ENCODE data around the gene KIAA0513.
"Not testable (repeated sequence)": the region's sequence is repeated elsewhere in the genome, so short reads cannot be mapped to it uniquely, and the experiment has no call there.

Gene KIAA0513

DNA sequence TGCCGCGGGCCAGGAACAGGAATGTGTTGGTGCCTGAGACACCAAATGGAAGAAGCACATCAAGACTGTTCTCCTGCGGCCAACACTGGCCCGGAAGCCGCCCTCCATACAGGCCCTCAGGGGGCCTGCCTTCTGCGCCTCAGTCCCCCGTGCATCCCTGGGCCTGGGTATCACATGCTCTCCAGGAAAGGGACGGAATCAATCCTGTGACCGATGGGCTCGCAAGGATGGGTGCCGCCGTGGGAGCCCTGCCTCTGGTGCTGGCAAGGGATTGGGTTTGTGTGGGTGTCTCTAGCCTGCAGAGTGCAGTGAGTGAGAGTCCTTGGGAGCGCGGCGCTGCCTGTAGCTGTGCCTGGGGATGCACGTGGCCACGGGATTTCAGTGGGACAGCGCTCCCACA lies 65.3 kb downstream of the KIAA0513 start:
- DNase-seq, result no peak

DNA sequence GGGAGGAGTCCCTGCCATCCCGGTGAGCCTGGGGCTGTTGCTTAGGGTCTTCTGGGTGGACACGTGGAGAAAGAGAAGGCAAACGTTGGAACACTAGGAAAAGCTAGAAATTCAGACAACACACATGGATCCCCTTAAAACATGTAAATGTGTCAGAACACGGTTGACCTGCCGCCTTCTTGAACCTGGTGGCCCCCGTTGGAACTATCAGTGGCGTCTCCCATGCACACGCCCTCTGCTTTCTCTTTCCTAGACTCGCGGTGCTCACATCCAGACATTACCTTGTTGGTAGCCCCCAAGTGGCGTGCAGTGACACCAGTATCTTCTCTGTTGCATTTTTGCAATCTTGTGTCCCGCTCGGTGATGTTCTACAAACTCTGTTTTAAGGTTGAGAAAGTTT lies 66.1 kb downstream of the KIAA0513 start:
- no peak for DNase-seq

DNA sequence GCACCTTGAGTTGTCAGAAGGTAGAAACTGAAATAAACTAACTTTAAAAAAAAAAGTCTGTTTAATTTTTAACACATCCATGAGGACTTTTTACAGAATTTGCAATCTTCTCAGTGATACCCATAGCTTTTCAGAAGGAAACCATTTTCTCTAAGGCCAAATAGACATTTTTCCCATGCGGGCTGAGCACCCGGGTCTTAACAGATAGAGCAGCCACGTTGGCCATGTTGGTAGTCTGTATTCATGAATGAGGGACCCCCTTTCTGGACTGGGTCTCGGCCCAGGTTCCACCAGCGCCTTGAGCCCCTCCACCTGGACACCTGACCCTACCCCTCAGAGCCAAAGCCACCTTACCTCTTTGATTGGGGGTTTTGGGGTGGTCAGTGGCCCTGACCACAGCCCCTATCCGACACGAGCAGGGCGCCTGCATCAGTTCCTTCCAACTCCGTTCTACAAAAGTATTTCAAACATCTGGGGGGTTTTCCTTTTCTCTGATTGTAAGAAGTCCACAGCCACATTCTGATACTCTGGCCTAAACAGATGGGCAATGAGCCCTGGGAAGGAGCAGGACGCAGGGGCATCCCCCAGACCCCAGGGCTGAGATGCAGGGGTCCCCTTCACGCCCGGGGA lies 66.7 kb downstream of the KIAA0513 start:
- no peak for DNase-seq

DNA sequence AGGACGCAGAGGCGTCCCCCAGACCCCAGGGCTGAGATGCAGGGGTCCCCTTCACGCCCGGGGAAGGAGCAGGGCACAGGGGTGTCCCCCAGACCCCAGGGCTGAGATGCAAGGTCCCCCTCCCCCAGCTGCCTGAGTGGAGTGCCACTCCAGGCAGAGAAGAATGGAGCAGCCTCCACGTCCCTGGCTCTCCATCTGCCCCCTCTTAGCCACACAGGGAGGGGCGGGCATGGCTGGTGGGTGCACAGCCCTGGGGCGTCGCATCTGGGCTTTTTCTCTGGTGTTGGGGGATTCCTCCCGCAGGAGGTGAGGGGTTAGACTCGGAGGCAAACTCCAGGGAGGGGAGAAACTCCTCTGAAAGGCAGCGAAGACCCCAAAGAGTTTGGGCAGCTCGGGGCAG lies 67.2 kb downstream of the KIAA0513 start:
- DNase-seq, result no peak

DNA sequence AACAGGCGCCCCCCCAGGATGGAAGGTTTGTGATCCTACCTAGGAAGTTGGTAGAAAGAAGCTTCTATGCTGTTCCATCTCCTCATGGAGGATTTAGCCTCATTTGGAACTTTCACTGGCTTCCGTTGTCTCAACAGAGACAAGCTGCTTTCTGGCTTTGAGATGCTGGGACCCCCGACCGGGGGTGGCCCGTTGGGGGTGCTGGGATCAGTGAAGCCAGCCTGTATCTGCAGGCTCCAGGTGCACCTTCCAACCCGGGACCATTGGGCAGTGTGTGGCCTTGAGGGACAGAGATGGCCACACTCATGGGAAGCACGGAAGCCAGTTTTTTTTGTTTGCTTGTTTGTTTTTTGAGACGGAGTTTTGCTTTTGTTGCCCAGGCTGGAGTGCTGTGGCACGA lies 69.3 kb downstream of the KIAA0513 start:
- no peak for DNase-seq

DNA sequence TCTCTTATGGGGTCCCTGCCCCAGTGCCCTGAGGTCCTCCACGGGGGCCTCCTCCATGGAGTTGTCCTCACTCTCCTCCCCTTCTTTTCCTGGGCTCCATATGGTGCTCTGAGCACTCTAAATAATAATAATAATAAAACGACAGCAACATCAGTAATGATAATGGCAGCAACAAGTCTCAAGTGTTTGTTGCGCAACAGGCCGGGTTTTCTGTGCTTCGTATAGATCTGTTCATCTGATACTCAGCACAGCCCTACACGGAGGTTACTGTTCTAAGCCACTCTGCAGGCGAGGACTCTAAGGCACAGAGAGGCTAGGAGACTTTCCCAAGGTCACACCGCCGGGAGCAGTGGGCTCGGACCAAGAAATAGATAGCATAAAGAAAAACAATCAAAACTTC lies 71.0 kb downstream of the KIAA0513 start:
- no peak for DNase-seq

DNA sequence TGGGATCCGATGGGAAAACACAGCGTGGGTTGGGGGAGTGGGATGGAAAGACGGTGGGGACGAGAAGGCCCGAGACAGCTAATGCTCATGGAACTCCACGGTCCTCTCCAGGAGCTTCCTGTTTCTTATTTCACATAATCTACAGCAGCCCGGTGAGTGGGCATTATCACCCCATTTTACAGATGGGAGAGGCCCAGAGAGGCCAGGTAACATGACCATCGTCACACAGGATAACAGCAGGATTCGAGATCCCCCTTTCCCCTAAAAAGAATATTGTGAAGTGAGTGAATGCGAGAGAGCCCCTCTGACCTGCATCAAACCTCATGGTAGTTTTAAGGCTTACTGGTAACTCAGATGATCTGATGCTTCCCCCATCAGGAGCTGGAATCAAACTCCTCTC lies 72.7 kb downstream of the KIAA0513 start:
- DNase-seq, result no peak

DNA sequence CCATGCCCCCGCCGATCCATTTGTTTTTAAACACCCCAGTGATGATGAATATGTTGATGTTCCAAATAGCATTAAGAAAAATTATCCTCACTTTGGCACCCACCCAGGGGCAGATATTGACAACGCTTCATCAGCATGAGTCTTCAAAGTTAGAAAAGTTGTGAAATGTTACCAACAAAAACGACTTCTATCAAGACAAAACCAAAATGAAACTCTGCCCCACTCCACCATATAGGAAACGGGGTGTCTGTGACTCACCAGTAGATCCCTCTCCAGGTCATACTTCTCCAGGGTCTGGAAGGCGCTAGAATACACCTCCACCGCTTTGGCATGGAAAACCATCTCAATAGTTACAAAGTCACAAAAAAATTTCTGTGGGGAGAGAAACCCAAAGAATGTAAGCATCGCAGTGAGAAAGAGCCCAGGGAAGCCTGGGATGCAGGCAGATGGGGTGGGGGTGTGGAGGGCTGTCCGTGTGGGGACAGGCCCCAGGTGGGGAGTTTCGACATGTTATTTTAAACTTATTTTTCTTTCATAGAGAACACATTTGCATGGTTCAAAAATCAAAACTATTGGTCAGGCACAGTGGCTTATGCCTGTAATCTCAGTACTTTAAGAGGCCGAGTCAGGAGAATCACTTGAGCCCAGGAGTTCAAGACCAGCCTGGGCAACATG lies 74.5 kb downstream of the KIAA0513 start:
- no peak for DNase-seq

DNA sequence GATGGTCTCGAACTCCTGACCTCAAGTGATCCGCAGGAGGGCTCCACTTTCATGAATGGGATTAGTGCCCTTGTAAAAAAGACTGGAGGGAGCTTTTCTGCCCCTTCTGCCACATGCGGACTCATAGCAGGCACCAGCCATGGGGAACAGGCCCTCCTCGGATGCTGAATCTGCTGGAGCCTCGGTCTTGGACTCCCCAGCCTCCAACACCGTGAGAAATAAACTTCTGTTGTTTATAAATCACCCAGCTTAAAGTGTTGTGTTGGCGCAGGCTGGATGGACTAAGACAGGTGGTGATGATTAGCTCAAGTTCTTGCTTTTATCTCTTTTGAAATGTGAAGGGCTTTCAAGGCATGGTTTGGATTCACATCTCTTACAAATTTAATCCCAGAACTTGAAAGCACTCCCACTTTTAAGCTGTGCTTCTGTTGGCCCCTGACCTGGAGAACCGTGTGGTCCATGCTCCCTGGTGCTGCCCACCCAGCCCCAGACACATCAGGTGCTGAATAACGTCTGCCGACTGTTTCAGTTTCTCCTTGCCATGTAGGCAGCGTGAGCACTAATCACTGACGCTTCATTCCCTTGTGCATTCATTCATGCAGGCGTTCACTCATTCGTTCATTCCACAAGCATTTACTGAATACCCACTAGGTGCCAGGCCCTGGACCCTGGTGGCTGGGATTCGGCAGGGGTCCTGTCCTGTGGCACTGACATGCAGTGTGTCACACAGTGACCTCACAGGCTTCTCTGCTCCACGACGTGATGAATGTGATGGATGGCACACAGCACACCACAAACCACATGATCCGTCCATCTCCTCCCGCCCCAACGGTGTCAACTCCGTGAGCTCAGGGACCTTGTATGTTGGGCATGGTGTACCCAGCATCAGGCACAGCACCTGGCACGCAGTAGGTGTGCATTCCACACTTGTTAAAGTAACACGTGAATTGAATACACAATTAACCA lies 75.8 kb downstream of the KIAA0513 start:
- no peak for DNase-seq

DNA sequence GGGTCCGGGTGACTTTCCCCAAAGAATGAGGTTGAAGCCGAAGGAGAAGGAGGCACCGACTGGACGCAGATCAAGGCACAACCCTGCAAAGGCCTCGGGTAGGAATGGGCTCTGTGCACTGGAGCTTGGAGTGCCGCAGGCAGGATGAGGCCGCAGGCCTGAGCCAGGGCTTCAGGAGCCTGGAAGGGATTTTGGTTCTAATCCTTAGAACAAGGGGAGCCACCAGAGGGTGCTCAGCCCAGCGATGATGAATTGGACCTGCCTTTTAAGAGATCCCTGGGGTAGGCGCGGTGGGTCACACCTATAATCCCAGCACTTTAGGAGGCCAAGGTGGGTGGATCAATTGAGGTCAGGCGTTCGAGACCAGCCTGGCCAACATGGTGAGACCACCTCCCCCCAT lies 76.6 kb downstream of the KIAA0513 start:
- DNase-seq, result no peak

DNA sequence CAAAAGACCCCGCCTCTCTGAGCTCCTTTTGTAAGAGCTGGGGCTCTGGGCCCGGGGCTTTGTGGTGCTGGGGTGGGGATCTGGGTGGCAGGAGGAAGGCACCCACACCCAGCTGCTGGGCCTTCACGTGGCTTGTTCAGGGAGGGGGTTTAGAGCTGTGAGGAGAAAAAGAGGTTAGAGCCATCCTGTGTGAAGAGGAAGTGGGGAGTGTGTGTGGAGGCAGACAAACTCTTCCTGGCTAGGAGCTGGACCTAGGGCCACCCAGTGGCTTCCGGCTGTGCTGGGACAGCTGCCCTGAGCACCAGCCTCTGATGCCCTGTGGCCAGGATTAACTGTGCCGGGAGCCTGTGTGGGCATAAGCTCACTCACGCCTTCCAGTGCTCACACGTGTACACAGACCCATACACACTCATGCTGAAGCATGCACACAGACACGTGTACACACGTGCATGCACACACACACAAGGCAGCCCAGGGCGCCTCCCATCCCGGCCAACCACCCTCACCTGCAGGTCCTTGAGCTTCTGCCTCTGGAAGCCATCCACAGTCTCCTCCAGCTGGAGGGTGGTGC lies 77.3 kb downstream of the KIAA0513 start:
- no peak for DNase-seq

DNA sequence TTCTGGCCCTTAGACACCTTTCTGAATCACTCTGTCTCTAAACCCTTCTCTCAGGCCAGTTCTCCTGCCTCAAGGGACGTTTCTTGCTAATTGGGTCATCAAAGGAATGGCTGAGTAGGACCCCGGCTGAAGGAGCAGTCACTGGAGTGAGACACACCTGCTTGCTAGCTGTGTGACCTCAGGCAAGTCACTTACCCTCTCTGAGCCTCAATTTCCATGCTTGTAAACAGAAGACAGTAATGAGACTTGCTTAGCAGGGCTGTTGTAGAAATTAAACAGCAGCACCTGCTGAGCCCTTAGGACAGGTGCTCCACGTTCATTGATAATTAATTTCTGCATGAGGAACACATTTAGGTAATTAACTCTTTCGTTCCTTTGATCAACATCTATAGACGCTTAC lies 77.9 kb downstream of the KIAA0513 start:
- DNase-seq, result no peak

DNA sequence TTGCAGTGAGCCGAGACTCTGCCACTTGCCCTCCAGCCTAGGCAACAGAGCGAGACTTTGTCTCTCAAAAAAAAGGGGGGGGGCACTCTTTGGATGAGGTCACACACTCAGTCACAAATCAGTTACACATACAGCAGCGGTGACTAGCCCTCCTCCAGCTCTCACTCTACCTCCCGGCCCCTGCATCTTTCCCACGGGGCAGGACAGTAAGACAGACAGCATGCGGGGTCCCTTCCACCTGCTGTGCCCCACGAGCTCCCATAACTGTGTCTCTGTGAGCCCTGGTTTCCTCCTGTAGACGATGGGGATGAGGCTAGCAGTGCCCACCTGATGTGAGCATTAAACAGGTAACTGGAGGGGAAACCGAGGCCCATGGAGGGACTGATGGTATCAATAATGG lies 79.5 kb downstream of the KIAA0513 start:
- no peak for DNase-seq

DNA sequence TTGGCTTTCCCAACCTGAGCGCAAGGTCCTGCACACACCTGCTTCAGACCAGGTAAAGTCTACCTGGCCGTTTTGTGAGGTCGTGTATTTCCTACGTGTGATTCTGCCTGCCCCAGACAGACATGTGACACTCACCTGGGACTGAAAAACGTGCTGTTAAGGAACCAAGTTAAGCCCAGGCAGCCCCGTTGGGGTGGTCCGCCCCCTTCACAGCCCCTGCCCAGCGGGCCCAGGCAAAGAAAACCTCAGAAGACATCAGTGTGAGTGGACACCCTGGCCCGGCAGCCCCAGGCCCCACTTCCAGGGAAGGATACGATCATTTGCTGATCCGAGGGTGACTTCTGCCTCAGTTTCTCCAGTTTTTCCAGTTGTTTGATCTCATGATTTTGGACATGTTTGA lies 79.9 kb downstream of the KIAA0513 start:
- DNase-seq, result no peak

DNA sequence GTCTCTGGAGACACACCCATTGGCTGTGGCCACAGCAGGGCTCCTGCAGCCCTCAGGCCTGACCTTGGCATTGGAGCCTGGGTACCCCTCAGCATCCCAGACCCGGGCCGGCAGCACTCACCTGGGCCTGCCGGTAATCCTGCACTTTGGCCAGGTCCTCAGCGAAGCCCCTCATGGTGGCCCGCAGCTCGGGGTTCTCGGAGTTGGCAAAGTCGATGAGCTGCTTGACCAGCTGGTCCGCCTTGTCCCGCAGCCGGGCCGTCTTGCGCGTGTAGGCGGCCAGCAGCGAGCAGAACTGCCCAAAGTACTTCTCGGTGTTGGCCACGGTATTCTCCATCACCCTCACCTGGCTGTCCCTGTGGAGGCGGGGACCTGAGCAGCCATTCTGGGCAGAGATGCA lies 82.5 kb downstream of the KIAA0513 start:
- no peak for DNase-seq

DNA sequence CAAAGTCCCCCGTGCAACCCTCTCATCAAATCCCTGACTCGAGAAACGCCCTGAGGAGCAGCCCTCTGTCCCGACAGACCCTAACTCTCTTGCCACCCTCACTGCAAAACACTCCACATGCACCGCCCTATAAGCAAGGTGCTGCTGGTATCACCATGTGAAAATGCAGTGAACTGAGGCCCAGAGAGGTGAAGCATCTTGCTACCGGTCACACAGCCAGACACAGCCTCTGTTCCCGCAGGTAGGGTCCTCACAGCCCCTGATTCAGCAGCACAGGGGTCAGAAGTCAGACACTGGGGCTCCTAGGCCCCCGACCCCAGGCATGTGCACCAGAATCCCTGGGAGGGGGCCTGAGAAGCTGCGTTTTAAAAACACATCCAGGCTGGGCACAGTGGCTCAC lies 83.6 kb downstream of the KIAA0513 start:
- DNase-seq, result no peak

DNA sequence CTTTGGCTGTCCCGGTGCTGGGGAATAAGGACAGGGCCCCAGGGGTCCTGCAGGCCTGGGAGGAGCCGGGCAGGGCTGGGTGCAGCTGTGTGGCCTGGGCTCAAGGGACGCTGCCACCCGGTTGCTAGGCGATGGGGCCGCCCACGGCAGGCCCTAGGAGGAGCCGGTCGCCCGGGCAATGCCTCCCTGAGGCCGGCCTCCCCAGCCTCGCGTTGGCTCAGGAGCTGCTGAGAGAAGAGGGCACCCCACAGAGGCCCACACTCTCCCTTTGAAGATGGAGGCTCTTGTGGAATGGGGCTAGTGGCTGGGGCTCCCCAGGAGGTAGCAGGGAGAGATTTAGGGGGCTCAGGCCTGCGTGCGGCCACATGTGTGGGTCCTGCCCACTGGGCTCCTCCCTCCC lies 84.8 kb downstream of the KIAA0513 start, which contains the start of gene CIBAR2:
Gene CIBAR2, minus strand, starts transcription at position 109 of the 400 bp plus-strand sequence. CDS start 120 bp downstream, outside the sequence.
- DNase-seq, result no peak

DNA sequence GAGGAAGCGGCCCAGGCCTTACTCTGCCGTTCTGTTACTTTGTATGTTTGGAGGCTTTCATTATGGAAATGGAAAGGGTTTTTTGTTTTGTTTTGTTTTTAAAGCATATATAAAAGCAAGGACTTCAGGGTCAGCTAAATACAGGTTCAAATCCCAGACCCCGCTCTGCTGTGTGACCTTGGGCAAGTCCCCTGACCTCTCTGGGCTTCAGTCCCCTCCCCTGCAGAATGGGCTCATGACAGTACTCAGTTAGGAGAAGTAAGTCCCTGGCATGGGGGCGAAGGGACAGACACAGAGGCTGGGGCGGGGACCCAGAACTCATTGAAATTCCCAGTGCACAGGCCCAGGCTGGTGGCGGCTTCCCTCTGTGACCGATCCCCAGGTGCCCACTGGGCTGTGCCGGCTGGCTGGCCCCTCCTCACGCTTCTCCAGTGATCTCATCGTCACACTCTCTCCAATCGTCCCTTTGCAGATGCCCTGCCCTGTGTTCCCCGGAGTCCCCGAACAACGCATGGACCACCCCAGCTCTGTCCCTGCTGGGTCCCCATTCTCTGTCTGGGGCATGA lies 85.7 kb downstream of the KIAA0513 start:
- DNase-seq, result no peak

DNA sequence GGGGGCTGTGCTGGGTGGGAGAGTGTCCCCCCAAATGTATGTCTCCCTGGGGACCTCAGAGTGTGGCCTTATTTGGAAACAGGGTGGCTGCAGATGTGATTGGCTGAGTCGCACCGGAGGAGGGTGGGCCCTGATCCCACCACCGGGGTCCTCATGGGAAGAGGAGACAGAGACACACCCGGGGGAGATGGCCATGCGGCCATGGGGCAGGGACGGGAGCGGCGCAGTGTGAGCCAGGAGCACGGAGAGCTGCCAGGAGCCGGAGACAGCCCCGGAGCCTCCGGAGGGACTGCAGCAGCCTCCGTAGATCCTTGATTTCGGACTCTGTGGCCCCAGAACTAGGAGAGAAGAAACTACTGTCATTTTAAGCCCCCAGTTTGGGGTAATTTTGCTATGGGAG lies 86.3 kb downstream of the KIAA0513 start:
- no peak for DNase-seq

DNA sequence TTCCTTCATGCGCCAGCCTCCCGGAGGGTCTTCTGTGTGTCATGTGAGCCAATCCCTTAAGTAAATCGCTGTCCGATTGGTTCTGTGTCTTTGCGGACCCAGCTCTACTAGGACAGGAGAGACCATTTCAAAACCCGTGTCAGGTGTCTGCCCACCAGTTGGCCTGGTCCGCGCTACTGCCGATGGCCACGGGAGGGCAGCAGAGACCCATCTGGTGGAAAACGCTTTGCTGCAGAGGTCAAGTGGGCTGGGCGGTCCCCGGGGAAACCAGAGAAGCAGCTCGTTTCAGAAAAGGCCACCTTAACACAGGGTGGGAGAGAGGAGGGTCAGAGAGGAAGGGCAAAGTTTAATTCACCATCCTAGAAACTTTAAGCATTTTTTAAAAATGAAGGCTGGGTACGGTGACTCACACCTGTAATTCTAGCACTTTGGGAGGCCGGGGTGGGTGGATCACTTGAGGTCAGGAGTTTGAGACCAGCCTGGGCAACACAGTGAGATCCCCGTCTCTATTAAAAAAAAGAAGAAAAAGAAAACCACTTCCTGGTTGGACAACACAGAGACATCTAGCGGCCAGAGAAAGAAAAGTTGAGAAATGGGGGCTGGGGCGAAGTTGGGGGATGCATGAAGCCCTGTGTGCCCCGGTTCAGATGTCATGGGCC lies 87.4 kb downstream of the KIAA0513 start:
- DNase-seq, result peak; percentile 45 to 52

DNA sequence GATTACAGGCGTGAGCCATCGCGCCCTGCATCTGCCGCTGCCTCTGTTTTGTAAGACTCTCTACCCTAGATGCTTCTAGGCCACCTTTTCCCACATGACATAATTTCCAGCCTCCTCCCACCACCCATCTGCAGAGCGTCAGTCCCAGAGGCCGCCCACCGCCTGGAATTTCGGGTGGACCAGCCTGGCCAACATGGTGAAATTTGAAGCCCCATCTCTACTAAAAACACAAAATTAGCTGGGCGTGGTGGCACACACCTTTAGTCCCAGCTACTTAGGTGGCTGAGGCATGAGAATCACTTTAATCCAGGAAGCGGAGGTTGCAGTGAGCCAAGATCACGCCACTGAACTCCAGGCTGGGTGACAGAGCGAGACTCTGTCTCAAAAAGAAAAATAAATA lies 89.8 kb downstream of the KIAA0513 start:
- no peak for DNase-seq

DNA sequence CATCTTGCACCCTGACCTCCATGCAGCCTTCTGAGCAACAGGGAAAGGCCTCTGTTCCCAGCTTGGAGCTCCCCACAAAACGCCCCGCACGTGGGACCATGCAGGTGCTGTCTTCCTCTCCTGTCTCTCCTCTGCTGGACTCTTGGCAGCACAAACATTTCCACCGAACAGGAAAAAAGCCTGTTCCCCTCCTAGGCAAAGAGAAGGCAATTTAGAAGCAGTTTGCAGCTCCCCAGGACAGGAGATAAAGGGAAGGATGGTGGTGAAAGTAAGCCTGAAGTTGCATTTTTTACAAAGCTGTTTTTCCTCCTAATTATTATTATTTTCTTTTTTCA lies 92.4 kb downstream of the KIAA0513 start:
- DNase-seq, result no peak

DNA sequence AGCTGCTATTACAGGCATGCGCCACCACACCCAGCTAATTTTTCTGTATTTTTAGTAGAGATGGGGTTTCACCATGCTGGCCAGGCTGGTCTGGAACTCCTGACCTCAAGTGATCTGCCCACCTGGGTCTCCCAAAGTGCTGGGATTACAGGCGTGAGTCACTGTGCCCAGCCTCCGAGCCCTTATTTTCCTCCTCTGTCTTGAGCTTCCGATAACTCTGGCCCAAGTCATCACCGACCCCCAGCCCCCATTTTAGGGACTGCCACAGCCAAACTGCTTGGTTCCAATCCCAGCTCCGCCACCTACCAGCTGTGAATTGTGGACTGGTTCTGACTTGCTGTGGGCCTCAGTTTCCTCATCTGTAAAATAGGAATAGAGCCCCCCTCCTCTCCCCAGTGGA lies 95.8 kb downstream of the KIAA0513 start:
- not testable (repeated sequence) for DNase-seq
